Bone marrow (tissue), 2 donors: ENCODE results near the gene C1orf146.
"Not testable (repeated sequence)": the region's sequence is repeated elsewhere in the genome, so short reads cannot be mapped to it uniquely, and the experiment has no call there.

Experiments used
- DNase-seq, 2 donors: peaks; one replicate each; lab custom pipeline; 2025; lab: John Stamatoyannopoulos, UW

Gene C1orf146

DNA sequence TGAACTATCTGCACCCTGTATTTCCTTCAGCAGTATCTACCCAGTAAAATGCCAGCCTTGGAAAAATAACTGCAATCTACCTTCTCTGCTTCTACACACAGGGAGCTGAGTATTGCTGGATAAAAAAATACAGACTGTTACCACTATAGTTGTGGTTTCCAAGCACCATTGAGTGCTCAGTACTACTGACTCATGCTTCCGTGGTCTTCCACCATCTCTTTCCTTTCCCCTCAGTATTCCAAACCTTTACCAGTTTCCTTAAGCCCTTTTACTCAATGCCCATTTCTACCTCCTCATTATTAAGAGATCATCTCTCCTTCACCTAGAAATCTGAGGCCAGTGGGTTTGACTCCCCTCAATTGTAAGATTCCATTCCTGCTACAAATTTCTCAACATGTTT lies 57.2 kb downstream of the C1orf146 start:
- no peak for DNase-seq

DNA sequence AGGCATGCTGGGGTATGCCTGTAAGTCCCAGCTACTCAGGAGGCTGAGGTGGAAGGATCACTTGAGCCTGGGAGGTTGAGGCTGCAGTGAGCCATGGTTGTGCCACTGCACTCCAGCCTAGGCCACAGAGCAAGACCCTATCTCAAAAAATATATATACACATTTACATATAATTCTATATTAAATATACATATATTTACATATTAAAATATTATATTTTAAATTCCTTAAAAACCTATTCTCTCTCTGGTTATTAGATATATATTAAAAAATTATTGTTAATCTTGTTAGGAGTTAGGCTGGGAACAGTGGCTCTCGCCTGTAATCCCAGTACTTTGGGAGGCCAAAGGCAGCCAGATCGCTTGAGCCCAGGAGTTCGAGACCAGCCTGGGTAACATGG lies 58.4 kb downstream of the C1orf146 start:
- DNase-seq = no peak

DNA sequence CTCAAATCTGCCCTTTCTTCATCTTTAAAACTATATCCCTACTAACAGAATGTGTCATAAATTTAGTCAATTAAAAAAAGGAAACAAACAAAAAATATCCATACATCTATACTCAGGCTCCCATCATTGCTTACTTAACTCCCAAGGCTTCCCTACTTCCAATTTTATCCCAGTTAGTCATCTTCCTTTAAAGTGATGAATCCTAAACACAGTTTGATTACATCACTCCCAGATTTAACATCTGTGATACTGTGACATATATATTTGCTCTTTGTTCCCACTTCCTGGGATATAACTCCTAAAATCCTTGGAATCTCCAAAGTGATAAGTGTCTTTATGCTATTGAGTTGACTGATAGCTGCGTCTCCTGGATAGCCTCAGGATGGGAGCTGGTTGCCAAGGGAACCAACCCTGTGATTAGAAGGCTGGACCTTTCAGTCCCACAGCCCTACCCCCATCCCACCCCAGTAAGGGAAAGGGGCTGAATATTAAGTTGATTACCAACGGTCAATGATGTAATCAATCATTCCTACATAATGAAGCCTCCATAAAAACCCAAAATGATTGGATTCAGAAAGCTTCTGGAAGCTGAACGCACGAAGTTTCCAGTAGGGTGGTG lies 59.5 kb downstream of the C1orf146 start:
- no peak for DNase-seq

DNA sequence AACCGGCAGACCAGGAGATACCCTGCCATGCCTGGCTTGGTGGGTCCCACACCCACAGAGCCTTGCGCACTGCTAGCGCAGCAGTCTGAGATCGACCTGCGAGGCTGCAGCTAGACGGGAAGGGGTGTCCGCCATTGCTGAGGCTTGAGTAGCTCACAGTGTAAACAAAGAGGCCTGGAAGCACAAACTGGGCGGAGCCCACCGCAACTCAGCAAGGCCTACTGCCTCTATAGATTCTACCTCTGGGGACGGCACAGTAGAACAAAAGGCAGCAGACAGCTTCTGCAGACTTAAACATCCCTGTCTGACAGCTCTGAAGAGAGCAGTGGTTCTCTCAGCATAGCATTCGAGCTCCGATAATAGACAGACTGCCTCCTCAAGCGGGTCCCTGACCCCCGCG lies 62.1 kb downstream of the C1orf146 start:
- DNase-seq = not testable (repeated sequence)

DNA sequence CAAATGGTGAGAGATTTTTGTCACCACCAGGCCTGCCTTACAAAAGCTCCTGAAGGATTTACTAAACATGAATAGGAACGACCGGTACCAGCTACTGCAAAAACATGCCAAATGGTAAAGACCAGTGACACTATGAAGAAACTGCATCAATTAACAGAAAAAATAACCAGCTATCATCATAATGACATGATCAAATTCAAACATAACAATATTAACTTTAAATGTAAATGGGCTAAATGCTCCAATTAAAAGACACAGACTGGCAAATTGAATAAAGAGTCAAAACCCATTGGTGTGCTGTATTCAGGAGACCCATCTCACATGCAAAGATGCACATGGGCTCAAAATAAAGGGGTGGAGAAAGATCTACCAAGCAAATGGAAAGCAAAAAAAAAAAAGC lies 63.7 kb downstream of the C1orf146 start:
- not testable (repeated sequence) for DNase-seq

DNA sequence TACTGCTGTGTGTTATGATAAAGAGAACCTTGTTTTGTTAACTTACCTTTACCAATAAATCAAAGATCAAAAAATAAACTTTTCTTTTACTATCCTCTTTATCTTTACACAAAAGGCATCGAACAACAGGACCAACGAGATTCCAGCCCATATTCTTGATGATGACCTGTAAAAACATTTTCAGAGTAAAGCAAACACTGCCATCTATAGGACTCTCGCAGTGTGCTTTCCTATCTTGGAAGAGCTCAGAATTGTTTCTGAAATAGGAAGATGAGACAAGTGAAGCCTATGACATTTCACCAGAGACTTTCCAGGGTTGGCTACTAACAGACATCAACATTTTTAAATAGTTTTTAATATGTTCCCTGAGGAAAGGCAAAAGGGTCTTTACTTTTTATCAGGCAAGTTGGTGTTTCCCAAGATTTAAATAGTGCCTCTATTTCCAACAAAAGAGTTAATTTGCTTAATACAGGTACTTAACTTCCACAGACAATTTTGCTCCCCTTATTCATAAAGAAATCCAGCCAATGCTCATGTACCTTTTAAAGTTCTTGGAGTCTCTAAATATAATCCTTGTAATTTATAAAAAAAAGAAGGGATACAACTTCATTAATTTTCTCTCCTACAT lies 73.8 kb downstream of the C1orf146 start:
- DNase-seq = peak in 1 of 2 donors; percentile 20
